ENCODE measurements around the gene ASPSCR1. TPM values are rescaled to one million over a fixed set of nuclear protein-coding genes. Genes with fewer than 3 reads are reported as not detected.

The ASPSCR1 gene
- total and polyA plus RNA-seq, 2 of the 13 experiments (the other 11 are each of a cell fraction or from before 2014, with no cell fraction given), result 274 to 314 TPM

GRCh38 chr17:82064433-82065192 lies 87.2 kb downstream of the ASPSCR1 start (continued):
- no peak for TF ChIP-seq ATM (IDR thresholded peaks at IDR 0.05; ENCODE audit: borderline replicate concordance)
- TF ChIP-seq IRF9 (CRISPR knock-in tag; IDR thresholded peaks at IDR 0.05; ENCODE audit: borderline replicate concordance), result peak; percentile 50; the same call in 1 of the 2 replicates
- TF ChIP-seq PBX3 (CRISPR knock-in tag; IDR thresholded peaks at IDR 0.05; ENCODE audit: borderline replicate concordance), result no peak
- TF ChIP-seq TAF1 (CRISPR knock-in tag; IDR thresholded peaks at IDR 0.05), result no peak
- no peak for TF ChIP-seq ARID2 (CRISPR knock-in tag; IDR thresholded peaks at IDR 0.05; ENCODE audit: borderline replicate concordance)
- TF ChIP-seq SP5 (CRISPR knock-in tag; IDR thresholded peaks at IDR 0.05; ENCODE audit: borderline replicate concordance, low read depth), result no peak
- TF ChIP-seq KLF9 (CRISPR knock-in tag; IDR thresholded peaks at IDR 0.05; ENCODE audit: low read depth), result no peak
- TF ChIP-seq MXD1 (CRISPR knock-in tag; IDR thresholded peaks at IDR 0.05), result no peak
- TF ChIP-seq NCOA2 (CRISPR knock-in tag; IDR thresholded peaks at IDR 0.05), result no peak
- TF ChIP-seq ZNF878 (CRISPR knock-in tag; IDR thresholded peaks at IDR 0.05), result no peak
- TF ChIP-seq ZC3H4 (CRISPR knock-in tag; IDR thresholded peaks at IDR 0.05; ENCODE audit: borderline replicate concordance), result no peak
- TF ChIP-seq PAX8 (CRISPR knock-in tag; IDR thresholded peaks at IDR 0.05; ENCODE audit: borderline replicate concordance), result no peak
- TF ChIP-seq MIER2 (CRISPR knock-in tag; IDR thresholded peaks at IDR 0.05), result no peak
- TF ChIP-seq NFATC3 (CRISPR knock-in tag; IDR thresholded peaks at IDR 0.05), result no peak
- no peak for TF ChIP-seq ZNF614 (CRISPR knock-in tag; IDR thresholded peaks at IDR 0.05; ENCODE audit: borderline replicate concordance)
- no peak for TF ChIP-seq ZXDC (CRISPR knock-in tag; IDR thresholded peaks at IDR 0.05)
- TF ChIP-seq RBFOX2 (IDR thresholded peaks at IDR 0.05; ENCODE audit: low read depth, low read length), result peak; percentile 77
- TF ChIP-seq SNAPC4 (CRISPR knock-in tag; IDR thresholded peaks at IDR 0.05), result no peak
